ENCODE results near the gene APBB3.

DNA sequence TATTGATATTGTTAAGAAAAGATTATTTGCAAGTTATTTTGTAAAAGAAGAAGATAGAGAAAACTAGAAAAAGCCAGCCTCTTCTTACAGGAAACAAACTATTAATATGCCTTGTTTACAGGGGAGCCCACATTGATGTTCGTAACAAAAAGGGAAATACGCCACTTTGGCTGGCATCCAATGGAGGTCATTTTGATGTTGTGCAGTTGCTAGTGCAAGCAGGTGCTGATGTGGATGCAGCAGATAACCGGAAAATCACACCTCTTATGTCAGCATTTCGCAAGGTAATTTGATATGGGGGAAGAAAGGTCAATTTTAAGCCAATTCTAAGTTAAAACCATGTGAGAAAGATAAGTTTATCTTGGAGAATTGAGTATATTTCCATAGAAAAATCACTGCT is 54.5 kb downstream of the APBB3 start:
- no peak for TF ChIP-seq CTCF (IDR thresholded peaks at IDR 0.05)
- no peak for TF ChIP-seq POLR2AphosphoS5 (IDR thresholded peaks at IDR 0.05)
- no peak for TF ChIP-seq POLR2A (IDR thresholded peaks at IDR 0.05)
- no peak for TF ChIP-seq EP300 (IDR thresholded peaks at IDR 0.05)
